Gastrocnemius medialis (tissue), 4 donors: ENCODE data around the gene SMAD6. TPM values are rescaled to one million over a fixed set of nuclear protein-coding genes. Genes with fewer than 3 reads are reported as not detected.

Source experiments
- ATAC-seq, 2 donors: fragments of 150-250 bp; one replicate each; pipeline ENCODE4 v1.9.1; 2016
- DNase-seq, 2 donors: peaks; one replicate each; pipeline ENCODE4 v3.0.0-alpha.2; 2019
- H3K27ac ChIP-seq, 4 donors: fragments of 200-600 bp; sonication (generic); 1 replicate in 1 of 4; 2 replicates in 3 of 4; pipeline ENCODE4 v1.5.1; 2016 to 2018; ENCODE audit warnings: mild to moderate bottlenecking in 2 of 4, moderate library complexity in 1 of 4
- H3K27me3 ChIP-seq, 3 donors: fragments of 200-600 bp; sonication (generic) in 2 of 3; 1 replicate in 1 of 3; 2 replicates in 2 of 3; pipeline versions ENCODE4 v1.5.1 to v1.6.0; 2016 to 2019; ENCODE audit warnings: mild to moderate bottlenecking in 1 of 3, moderate library complexity in 1 of 3
- H3K36me3 ChIP-seq, 2 donors: fragments of 200-600 bp; sonication (generic) in 1 of 2; one replicate each; pipeline ENCODE4 v1.5.1; 2017 to 2018
- H3K4me1 ChIP-seq, 2 donors: fragments of 200-600 bp; sonication (generic) in 1 of 2; one replicate each; pipeline ENCODE4 v1.5.1; 2016 to 2017; ENCODE audit warnings: mild to moderate bottlenecking in 2 of 2
- H3K4me3 ChIP-seq, 4 donors: fragments of 200-600 bp; sonication (generic) in 3 of 4; 1 replicate in 1 of 4; 2 replicates in 3 of 4; pipeline ENCODE4 v1.5.1; 2016 to 2019; ENCODE audit warnings: mild to moderate bottlenecking in 2 of 4
- H3K9me3 ChIP-seq, 3 donors: fragments of 200-600 bp; sonication (generic) in 2 of 3; 1 replicate in 1 of 3; 2 replicates in 2 of 3; pipeline ENCODE4 v1.5.1; 2016 to 2019
- CTCF ChIP-seq, 5 experiments: fragments of 450-650 bp in 3 of 5; fragments of 200-600 bp in 2 of 5; sonication (generic) in 2 of 5; IDR thresholded peaks in 4 of 5; conservative IDR thresholded peaks in 1 of 5; 1 replicate in 4 of 5; 2 replicates in 1 of 5; pipeline ENCODE4 v1.5.1; 2016 to 2019; ENCODE audit warnings: antibody characterized with exemption in 5 of 5, mild to moderate bottlenecking in 3 of 5, moderate library complexity in 3 of 5
- POLR2A ChIP-seq, 2 donors: fragments of 450-650 bp; IDR thresholded peaks; one replicate each; pipeline ENCODE4 v1.6.1; 2017; ENCODE audit warnings: antibody characterized with exemption in 2 of 2, mild to moderate bottlenecking in 2 of 2, moderate library complexity in 2 of 2
- in situ Hi-C, 4 donors: fragments of 200-750 bp; cut with MboI; loops; one replicate each; pipeline versions ENCODE4 v1.15.0 to v1.8.0; 2017; ENCODE audit warnings: low sequenced_read_pairs in 4 of 4
- intact Hi-C: fragments of 100-400 bp; cut with DNase I; formaldehyde crosslinking; loops from one replicate; pipeline ENCODE4 v1.15.1; 2023; ENCODE audit warnings: low total_unique reads
- total RNA-seq, 4 donors: library from RNA; depleted of rRNA; stranded (reverse); fragments of >200 nt; gene quantifications; one replicate each; pipeline versions ENCODE4 v1.1.0 to v1.2.3, GENCODE V29; 2016

SMAD6 gene
- total RNA-seq, 4 donors from 2014 or later = 2.2 to 3.7 (median 2.4) TPM

GRCh38 chr15:66715720-66716655 lies 14.0 kb downstream of the SMAD6 start:
- Histone ChIP-seq H3K4me3 (no peak overlapping the region), H3K27me3 (no peaks in the 10 kb centered on the region), H3K27ac (no peak overlapping the region), H3K4me1 (peaks cover 0 to 5% of the 10 kb centered on the region in 2 donors), H3K9me3 (no peaks in the 10 kb centered on the region), H3K36me3 (no peaks in the 10 kb centered on the region)
- DNase-seq (no peak), ATAC-seq (no peak)
- in situ Hi-C loops (no loop called here), intact Hi-C loops (no loop called here)
- TF ChIP-seq POLR2A (IDR thresholded peaks at IDR 0.05) = no peak
- TF ChIP-seq CTCF (IDR thresholded peaks at IDR 0.05 in 4 of 5, conservative IDR thresholded peaks at IDR 0.05 in 1 of 5) = no peak

- intact Hi-C loops (no loop called here), in situ Hi-C loops (no loop called here)
- no peak for DNase-seq
- Histone ChIP-seq H3K27ac (no peak overlapping the region), H3K36me3 (no peaks in the 10 kb centered on the region), H3K4me3 (no peak overlapping the region), H3K4me1 (peaks cover 0 to 5% of the 10 kb centered on the region in 2 donors), H3K9me3 (no peaks in the 10 kb centered on the region), H3K27me3 (no peaks in the 10 kb centered on the region)
- no peak for ATAC-seq
- no peak for TF ChIP-seq CTCF (IDR thresholded peaks at IDR 0.05 in 4 of 5, conservative IDR thresholded peaks at IDR 0.05 in 1 of 5)
- TF ChIP-seq POLR2A (IDR thresholded peaks at IDR 0.05) = no peak
Observed at GRCh38 chr15:66716656-66717020, 14.6 kb downstream of the SMAD6 start.

- Histone ChIP-seq H3K27ac (no peak overlapping the region), H3K9me3 (no peaks in the 10 kb centered on the region), H3K4me1 (peaks cover 0 to 5% of the 10 kb centered on the region in 2 donors), H3K36me3 (no peaks in the 10 kb centered on the region), H3K4me3 (no peak overlapping the region), H3K27me3 (no peaks in the 10 kb centered on the region)
- no peak for TF ChIP-seq POLR2A (IDR thresholded peaks at IDR 0.05)
- no peak for TF ChIP-seq CTCF (IDR thresholded peaks at IDR 0.05 in 4 of 5, conservative IDR thresholded peaks at IDR 0.05 in 1 of 5)
- DNase-seq (no peak), ATAC-seq (no peak)
- in situ Hi-C loops = no loop called here
- intact Hi-C loops = no loop called here
Observed at GRCh38 chr15:66718220-66718988, 16.4 kb downstream of the SMAD6 start.

- no peak overlapping the region for H3K4me3 ChIP-seq
- no peak overlapping the region for H3K27ac ChIP-seq
- H3K36me3 ChIP-seq = no peaks in the 10 kb centered on the region
- DNase-seq = no peak
- no peaks in the 10 kb centered on the region for H3K27me3 ChIP-seq
- peaks cover 0 to 5% of the 10 kb centered on the region in 2 donors for H3K4me1 ChIP-seq
- in situ Hi-C loops (no loop called here), intact Hi-C loops (no loop called here)
- no peak for ATAC-seq
- TF ChIP-seq POLR2A (IDR thresholded peaks at IDR 0.05) (no peak), CTCF (IDR thresholded peaks at IDR 0.05 in 4 of 5, conservative IDR thresholded peaks at IDR 0.05 in 1 of 5) (no peak)
- no peaks in the 10 kb centered on the region for H3K9me3 ChIP-seq
Observed at GRCh38 chr15:66719471-66719870, 17.4 kb downstream of the SMAD6 start.
